Measurements from ENCODE around the gene TEX51.

TEX51 gene

DNA sequence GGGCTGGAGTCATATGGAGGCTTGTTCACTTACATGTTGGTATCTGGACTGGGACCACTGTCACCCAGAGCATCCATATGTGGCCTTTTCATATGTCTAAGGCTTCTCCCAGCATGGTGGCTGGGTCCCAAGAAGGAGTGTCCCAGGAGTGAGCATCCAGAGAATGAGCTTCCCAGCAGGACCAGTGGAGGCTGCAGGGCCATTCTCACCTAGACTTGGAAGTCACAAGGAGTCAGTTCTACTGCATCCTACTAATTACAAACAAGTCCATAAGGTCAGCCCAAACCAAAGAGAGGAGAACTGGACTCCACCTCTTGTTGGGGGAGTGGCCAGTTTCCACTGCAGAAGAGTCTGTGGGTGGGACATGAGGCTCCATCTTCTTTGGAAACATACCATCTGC lies 5.1 kb upstream of the TEX51 start:
- no peak for DNase-seq (ENCODE audit: low spot score)

DNA sequence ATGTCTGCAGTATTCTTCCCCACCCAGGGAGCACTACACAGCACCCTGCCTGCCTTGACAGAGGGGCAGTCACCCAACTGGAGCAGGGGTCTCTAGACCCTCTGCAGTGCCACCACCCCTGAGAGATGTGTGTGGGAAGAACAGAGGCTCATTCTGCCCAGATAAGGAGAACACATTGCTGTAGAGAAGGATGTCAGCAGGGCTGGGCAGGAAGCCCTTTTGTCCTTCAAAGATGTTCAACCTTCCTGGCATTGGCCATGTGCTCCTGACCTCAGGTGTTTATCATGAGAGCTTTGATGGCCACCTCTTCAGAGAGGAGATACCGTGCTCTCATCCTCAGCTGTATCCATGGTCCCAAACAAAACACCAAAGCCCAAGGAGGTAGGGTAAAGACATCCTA lies 4.6 kb upstream of the TEX51 start:
- DNase-seq (ENCODE audit: low spot score), result no peak

DNA sequence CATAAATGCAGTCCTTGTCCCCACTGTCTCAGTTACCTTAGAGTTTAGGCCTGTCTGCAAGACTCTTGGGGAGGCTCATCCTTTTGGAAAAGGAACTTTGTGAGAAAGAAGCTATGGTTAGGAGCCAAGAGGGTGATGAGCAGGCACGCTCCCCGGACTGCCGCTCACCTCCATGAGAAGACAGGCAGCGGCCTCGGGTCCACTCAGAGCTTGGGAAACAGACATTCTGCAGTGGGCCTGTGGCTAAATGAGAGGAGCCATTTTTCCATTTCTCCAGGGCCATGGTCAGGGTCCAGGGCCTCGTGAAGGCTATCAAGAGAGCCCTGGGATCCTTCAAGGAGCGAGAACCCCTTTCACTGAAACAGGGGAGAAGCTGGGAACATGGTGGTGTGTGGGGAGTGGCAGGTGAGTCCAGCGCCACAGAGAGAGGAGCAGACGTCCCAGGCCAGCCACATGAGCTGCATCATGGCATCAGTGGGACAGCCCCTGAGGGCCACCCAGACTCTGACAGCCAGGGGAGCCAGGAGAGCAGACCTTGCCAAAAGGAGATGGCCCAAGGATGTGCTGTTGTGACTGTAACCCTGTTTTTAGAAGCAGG lies 4.0 kb upstream of the TEX51 start:
- no peak for DNase-seq (ENCODE audit: low spot score)

DNA sequence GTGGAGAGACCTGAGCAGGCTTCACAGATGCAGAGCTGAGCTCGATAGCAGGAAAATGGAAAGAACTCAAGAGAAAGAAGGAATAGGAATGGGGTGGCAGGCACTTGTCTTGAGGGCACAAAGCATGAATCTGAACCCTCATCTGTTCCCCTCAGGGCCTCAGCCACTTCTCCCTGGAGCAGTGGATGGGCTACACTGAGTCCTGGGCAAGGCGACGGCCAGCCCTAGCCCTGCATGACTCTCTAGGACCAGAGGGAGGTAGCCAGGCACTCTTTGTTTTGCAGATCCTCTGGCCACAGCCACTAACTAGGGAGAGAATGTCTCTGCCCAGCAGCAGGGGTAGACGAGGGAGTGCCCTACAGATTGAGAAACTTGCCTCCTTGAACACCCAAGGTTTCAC lies 3.4 kb upstream of the TEX51 start:
- DNase-seq (ENCODE audit: low spot score), result no peak

DNA sequence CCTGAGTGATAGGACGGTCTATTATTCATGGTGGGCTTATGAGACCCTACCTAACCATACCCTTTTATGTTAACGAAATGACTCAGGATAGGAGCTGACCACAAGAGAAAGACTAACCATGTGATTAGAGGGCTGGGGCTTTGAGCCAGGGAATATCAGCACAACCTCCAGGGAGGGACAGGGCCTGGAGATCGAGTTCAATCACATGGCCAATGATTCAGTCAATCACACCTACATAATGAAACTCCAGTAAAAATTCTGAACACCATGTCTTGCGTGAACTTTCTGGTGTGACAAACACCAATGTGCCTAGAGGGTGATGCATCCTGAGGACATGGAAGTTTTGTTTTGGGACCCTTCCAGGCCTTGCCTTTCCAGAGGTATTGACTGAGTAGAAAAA lies 2.2 kb upstream of the TEX51 start:
- DNase-seq (ENCODE audit: low spot score), result no peak

DNA sequence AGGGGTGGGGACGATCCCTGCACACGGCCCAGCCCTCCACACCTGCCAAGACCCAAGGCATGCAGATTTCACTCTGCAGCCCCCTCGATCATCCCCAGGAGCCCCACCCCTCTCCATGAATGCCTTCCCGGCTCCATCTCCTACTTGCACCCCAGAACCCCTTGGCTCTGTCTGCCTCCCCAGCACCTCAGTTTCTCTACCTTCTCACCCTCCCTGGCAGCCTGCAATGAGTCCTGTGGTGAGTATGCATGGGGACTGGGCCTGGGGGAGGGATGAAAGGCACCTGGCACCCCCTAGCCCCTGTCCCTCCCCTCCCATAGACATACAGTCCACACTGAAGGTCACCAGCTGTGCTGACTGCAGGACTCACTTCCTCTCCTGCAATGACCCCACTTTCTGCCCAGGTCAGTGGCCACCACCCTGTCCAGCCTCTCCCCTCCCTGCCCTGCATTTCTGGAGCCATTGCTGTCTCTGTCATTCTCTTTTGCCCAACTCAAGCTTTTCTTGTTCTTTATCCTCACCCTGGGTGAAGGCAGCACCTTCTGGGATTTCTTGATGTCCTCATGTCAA lies 1.0 kb downstream of the TEX51 start:
- no peak for DNase-seq (ENCODE audit: low spot score)

DNA sequence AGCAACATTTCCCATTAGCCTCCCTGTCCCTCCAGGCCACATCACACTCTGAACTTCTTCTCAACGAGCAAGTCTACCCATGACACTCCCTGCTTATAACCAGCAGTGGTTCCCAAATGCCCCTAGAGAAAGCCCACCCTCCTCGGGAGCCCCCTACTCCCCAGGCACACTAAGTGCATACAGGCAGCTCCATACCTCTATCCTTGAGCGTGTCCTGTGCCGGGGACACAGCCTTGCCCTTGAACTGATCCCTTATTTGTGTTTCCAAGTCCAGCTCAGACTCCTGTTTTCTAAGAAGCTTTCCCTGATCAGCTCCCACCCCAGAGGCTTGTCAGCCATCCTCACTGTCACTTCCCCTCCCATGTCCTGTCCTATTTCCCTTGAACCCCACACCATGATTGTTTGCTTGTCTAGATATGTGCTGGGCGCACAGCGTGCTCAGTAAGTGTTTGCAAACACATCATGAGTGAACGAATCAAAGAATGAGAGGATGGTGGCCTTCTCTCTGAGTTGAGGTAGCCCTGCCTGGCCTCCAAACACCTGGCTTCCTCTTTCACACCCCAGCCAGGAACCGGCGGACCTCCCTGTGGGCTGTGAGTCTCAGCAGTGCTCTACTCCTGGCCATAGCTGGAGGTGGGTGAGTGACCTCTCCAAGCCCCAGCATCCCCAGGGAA lies 2.1 kb downstream of the TEX51 start:
- no peak for DNase-seq (ENCODE audit: low spot score)

DNA sequence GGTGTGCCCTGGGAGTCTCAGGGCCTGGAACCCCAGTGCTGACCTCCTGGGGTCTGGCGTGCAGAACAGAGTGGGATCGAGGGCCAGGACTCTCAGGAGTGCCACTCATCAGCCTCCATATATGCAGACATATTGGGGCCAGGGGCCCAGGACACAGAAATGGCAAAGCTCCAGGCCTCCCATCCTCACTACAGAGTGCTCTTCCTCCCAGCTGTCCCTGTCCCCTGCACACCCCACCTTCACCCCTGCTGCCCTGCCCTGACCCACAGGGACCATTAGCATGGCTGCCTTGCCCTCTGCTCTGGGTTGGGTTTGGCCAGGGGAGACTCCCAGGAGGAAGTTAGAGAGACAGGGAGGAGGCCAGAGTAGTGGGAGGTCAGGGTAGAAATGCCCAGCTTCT lies 2.8 kb downstream of the TEX51 start:
- no peak for DNase-seq (ENCODE audit: low spot score)

DNA sequence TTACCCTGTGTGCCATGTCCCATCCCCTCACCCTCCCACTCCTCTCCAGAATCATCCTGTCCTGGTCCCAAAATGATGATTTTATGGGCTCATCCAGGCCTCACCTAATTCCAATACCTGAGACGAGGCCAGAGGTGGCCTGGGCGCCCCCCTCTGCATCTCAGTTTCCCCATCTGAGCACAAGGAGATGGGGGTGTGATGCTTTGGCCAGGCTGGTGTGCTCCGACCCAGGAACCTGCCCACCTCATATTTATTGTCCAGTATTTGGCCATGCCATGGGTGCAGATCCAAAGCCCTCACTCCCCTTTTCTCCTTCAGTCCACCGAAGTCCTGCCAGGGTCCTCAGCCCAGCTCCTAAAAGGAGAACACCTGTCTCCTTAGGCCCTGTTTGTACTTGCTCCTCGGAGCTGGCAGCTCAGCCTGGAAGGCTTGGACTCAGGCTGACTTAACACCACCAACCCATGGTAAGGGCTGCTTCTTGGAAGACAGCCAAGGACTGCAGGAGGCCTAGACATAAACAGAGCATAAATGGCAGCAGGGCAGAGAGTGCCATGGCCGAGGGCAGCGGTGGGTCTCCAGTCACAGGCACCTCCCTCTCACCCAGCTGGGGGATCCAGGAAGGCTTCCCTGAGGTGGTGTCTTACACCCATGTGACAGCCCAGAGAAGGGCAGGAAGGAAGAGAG lies 3.6 kb downstream of the TEX51 start:
- no peak for DNase-seq (ENCODE audit: low spot score)

DNA sequence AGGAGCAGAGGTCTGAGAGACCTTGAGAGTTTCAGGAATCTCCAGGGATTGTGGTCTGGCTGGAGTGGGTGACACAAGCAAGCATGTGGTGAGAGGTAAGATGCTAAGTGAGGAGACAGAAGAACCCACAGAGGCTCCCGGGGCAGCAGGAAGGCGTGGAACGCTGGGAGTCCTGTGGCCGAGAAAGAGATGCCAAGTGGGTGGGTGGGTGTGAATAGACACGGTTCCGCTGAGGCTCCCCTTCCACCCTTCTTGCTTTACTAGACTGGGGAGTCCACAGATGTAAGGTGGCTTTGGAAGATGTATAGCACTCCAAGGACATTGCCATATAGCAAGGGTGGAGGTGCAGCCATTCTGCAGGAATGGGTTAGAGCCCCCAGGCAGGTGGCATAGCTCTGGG lies 4.2 kb downstream of the TEX51 start:
- DNase-seq (ENCODE audit: low spot score), result no peak

DNA sequence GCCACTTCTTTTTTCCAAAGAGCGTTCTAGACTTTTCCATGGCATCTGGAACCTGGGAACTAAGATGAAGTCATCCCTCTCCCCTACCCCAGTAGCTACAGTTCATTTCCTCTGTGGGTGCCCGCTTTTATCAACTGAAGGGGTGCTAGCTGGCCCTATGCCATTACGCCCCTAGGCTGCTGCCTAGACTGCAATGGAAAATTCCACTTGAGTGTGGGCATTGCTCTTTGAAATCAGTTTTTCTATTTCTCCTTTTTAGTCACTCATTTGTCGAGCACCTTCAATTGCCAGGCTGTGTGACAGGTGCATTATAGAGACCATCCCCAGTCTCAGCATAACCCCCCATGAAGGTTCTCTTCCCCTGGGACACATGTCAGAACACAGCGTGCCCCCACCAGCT lies 7.3 kb downstream of the TEX51 start:
- no peak for DNase-seq (ENCODE audit: low spot score)

DNA sequence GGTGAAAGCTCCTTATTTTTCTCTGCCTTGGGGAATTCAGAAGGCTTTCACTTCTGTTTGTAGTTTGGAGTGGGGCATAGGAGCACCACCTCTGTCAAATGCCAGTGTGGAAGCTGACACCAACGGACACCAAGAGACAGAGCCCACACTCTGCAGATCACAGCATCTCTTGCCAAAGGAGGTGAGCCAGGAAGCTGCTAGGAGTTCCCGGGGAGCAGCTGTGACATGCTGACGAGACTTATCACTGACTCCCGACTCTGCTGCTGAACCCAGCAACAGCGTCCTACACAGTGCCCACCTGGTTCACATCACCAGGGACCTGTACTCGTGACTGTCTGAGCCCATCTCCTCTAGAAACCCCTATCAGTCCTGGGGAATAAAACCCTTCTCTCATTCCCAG lies 8.1 kb downstream of the TEX51 start:
- DNase-seq (ENCODE audit: low spot score), result no peak

DNA sequence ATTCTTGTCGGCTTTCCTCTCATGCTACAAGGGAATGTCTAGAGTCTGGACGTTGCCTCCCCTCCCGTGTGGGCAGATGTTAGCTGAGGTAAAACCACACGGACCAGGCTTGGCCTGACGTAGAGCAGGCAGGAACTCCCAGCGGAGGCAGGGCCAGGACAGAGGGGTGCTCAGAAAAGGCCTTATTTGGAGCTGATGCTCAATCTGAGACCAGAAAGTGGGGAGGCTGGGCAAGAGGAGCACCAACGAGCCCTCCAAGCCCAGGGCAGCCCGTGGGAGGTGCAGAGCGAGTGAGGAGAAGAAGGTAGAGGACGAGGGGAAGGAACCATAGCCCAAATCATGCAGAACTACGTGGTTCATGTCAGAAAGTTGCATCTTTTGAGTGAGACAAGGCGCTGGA lies 9.0 kb downstream of the TEX51 start:
- no peak for DNase-seq (ENCODE audit: low spot score)

DNA sequence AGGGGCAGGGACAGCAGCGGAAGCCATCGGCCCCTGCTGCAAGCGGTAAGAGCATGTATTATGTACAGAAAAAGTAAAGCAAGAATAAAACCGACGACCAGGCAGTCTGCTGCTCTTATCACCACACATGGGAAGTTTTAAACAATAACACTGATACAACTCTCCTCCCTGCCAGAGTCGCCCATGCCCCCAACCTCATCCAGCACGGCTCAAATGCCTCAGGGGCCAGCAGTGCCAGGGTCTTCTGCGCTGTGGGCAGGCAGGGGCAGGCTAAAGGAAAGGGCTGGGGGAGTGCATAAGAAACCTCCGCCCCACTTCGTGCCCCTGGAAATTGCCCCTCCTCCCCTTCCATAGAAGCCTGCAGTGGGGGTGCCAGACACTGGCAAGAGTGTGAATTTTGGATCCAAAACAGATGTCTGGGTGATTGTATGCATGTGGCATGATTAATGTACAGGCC lies 10.1 kb downstream of the TEX51 start:
- DNase-seq (ENCODE audit: low spot score), result no peak

DNA sequence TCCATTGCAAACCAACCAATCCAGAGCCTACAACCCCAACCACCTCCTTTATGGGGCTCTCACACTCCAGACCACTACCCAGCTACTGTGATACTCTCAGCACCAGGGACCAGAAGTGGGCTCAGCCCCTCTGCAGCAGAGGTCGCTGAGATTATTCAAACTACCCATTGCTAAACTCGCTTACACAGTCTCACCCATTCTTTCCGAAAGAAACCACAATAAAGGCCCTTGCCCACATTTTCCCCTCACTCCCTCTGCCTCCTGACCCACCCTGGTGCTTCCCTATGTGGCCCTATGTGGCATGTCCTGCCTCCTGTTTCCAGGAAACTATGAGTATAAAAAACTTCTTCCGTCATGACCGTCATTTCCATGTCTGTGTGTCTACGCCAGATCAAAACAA lies 10.7 kb downstream of the TEX51 start:
- no peak for DNase-seq (ENCODE audit: low spot score)

DNA sequence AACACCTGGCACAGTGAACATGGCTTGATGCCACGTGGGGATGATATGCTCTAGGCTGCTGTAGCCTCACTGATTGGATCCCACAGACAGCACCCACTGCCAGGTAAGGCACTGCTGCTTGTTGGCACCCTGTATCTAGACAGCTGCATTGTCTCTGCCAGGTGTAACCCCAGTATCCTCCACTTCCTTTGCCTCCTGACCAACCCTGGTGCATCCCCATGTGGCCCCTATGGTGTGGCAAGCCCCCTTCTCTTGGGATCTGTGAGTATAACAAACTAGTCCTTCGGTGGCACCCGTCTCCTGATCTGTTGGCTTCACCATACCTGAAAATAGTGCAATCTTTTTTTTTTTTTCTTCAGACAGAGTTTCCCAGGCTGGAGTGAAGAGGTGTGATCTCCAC lies 11.1 kb downstream of the TEX51 start:
- no peak for DNase-seq (ENCODE audit: low spot score)

DNA sequence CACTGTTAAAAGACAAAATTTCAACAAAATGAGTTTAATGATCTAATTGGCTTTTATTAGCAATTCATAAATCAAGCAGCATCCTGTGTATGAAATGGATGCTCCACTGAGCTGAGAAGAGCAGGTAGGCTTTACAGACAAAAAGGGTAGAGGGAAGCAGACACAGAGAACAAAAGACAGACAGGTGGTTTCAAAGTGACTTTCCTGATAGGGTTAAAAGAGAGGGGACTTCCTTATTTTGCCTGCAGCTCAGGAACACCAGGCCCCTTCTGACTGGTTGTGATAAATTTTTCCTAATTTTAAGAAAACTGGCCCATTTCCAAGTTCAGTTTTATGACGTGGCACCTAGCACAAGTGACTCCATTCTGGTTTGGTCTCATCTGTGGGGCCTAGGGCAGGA lies 11.9 kb downstream of the TEX51 start:
- no peak for DNase-seq (ENCODE audit: low spot score)

DNA sequence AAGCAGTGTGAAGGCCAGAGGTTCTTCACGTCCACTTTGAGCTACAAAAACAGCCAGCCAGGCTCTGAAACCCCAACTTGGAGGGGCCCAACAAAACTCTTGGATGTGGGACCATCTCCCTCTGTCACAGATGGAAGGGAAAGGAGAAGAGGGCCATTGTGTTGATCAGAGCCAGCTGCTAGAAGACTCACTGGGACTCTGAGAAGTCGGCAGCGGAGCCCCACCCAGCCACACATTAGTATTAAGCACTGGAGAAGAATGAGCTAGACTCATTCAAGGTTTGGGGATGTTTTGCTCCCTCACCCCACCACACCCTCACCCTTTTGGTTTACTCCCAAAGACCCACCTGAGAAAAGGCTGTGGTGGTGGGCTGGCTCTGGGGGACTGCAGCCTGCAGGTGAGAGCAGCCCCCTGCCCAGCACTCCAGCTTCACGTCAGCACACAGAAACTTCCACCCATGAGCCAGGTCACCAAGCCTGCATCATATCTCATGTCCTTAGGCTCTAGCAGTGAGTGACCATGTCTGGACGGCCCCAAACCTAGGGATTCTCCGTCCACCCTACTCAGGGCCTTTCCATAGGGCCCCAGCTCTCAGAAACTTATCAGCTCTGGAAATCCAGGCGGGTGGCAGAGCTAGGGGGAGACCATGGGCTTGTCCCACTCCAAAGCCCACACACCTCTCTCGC lies 12.6 kb downstream of the TEX51 start:
- no peak for DNase-seq (ENCODE audit: low spot score)

DNA sequence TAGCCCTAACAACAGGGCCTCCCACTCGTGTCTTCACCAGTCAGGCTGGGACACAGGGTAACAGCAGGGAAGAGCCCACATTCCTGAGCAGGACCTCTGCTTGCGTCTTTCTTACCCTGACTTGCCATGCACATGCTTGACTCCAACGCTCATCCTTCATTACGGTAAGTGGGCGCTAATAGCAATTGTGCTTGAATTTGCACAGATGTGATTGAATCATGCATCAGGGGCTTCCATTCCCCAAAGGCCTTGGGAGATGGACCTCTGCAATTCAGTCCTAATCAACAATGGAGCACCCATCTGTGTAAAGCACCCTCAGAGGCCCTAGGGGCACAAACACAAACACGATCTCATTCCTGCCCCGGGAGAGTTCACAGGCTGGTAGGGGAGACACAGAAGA lies 13.5 kb downstream of the TEX51 start:
- no peak for DNase-seq (ENCODE audit: low spot score)

DNA sequence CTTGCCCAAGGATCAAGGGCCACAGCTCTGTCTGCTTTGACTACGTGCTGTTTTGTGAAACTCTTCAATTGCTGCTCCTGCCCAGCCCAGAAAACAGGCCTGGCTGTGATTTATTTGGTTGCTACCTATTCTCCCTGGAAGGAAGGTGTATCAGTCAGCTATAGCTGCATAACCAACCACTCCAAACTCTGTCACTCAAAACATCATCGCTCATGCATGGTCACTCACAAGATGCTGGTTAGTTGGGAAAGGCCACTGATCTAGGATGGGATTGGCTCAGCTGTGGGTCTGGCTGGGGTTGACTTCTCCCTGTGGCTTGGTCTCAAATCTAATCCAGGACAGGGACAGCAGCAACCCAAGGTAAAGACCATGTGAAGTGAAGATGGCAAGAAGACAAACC lies 14.6 kb downstream of the TEX51 start:
- DNase-seq (ENCODE audit: low spot score), result no peak

DNA sequence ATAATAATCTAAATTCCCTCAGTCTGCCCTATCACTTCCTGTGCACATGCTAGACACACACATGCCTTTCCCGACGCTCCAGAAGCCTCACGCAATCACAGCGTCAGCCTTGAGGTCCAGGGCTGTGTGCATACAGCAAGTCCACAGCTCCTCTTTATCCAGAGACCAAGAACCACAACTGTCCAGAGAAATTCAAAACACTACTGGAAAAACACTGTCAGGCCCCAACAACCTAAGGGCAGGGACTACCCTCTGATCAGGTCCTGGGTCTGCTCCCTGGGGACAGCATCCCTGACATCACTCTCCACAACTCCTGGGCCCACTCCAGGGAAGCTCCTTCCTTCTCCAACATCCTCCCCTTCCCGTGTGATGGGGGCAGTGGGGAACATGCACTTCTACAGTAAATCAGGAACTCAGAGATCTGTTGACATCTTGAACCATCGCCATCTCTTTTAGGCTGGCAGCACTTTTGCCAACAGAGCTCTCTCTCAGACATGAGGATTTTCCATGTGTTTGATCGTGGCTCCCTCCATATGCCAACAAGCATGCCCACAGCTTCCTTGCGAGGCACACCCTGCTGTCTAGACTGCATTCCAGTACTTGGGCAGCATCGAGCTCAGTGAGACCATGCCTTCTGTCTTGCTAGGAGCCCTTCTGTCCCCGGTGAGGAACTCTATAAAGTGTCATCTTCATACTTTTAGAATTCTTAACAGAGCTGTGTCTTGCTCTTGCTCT lies 15.4 kb downstream of the TEX51 start:
- DNase-seq (ENCODE audit: low spot score), result no peak

All from pons (tissue), 1 donor.